Brain pericyte (primary cell): ENCODE results near the gene ZNF536.

Experiments used
- DNase-seq: peaks from one replicate; pipeline ENCODE4 v3.0.0-alpha.2; 2012; ENCODE audit warnings: low read depth, low spot score

ZNF536 gene

GRCh38 chr19:30606114-30607050 is 234.2 kb downstream of the ZNF536 start:
- no peak for DNase-seq
